ENCODE measurements around the gene STK25. TPM values are rescaled to one million over a fixed set of nuclear protein-coding genes. Genes with fewer than 3 reads are reported as not detected.

The STK25 gene
- total RNA-seq, 1 experiment from 2014 or later = 201 TPM

DNA sequence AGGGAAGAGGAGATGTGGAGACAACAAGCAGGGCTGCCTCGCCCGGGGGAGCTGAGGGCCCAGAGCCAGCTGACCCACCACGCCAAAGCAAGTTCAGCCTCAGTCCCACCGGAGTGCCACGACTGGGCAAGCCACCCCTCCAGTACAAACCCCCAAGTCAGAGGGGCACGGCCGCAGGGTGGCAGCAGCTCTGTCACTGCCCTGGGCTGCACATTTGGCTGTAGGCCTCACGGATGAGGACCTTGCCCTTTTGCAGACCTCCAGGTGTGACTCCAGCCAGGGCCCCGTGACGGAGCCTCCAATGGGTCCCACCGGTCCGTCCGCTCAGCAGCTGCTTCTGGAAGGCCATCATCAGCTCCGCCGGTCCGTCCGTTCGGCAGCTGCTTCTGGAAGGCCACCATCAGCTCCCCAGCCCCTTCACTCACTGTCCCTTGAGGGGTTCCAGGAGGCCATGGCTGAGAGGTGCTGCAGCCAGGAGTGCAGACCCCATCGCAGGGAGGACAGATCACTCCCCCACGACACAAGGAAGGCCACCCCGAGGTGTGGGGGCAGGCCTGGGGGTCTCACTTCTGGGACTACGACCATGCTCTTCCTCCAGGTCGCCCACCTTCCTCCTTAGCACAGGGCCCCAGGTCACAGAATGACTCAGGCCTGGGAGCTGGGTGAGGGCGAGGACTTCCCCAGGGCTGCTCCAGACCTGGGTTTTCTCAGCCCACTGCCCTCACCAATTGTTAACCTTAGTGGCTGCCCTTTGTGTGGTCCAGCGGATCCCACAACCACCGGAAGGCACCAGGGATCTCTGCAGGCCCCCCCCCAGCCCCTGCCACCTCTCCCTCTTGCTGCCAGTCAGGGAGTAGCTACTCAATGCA is 24.6 kb upstream of the STK25 start:
- H3F3A ChIP-seq (ENCODE audit: insufficient read depth, low read depth) = no peaks in the 10 kb centered on the region
- H4K20me1 ChIP-seq (ENCODE audit: insufficient read depth) = no peaks in the 10 kb centered on the region
- H3K4me3 ChIP-seq = no peak overlapping the region
- ChIA-PET CTCF (interaction anchor here (0.6 kb wide), 1 partner anchor 609 kb away, joined by 5 read pairs; no protein-coding TSS in a partner anchor), POLR2A (ENCODE audit: unreplicated experiment) (no interaction called here)
- no peaks in the 10 kb centered on the region for H3K36me3 ChIP-seq (ENCODE audit: low read depth)
- H3K4me2 ChIP-seq = no peak overlapping the region
- no peaks in the 10 kb centered on the region for H3K4me1 ChIP-seq (replicated peaks; ENCODE audit: insufficient read depth)
- intact Hi-C loops (cut with micrococcal nuclease; ENCODE audit: unreplicated experiment) = no loop called here
- H3K79me2 ChIP-seq (ENCODE audit: low read depth) = no peaks in the 10 kb centered on the region
- H2AFZ ChIP-seq = no peak overlapping the region
- H3K27ac ChIP-seq = no peak overlapping the region
- no peaks in the 10 kb centered on the region for H3K9me2 ChIP-seq (ENCODE audit: insufficient read depth)
- no peak for TF ChIP-seq EZH2 (IDR thresholded peaks at IDR 0.05; ENCODE audit: low read depth)
- TF ChIP-seq, protein P1, sequence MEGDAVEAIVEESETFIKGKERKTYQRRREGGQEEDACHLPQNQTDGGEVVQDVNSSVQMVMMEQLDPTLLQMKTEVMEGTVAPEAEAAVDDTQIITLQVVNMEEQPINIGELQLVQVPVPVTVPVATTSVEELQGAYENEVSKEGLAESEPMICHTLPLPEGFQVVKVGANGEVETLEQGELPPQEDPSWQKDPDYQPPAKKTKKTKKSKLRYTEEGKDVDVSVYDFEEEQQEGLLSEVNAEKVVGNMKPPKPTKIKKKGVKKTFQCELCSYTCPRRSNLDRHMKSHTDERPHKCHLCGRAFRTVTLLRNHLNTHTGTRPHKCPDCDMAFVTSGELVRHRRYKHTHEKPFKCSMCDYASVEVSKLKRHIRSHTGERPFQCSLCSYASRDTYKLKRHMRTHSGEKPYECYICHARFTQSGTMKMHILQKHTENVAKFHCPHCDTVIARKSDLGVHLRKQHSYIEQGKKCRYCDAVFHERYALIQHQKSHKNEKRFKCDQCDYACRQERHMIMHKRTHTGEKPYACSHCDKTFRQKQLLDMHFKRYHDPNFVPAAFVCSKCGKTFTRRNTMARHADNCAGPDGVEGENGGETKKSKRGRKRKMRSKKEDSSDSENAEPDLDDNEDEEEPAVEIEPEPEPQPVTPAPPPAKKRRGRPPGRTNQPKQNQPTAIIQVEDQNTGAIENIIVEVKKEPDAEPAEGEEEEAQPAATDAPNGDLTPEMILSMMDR (conservative IDR thresholded peaks at IDR 0.05) = no peak
- no peaks in the 10 kb centered on the region for H3K9me3 ChIP-seq (ENCODE audit: insufficient read depth, low read depth)
- H3K27me3 ChIP-seq (ENCODE audit: insufficient read depth, low read depth) = peaks cover 38% of the 10 kb centered on the region
- BruUV-seq (replicated peaks) = no TSS peak
- no peak for DNase-seq

DNA sequence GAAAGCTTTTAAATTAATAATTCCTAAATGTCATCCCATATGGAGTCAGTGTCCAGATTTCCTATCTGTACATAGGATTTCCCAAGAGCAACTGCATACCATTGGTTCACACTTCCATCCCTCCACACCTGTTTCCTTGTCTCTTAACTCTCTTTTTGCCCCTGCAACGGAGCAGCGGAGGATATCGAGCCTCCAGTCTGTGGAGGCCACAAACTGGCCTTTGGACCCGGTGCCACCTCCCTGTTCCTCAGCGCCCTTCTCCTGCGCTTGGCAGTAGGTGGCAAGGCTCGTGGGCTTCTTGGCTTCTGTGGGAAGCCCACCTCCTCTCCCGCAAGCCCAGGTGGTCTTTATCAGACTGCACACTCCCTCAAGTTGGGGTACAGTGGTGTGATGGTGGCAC is 23.8 kb upstream of the STK25 start:
- H4K20me1 ChIP-seq (ENCODE audit: insufficient read depth) = no peaks in the 10 kb centered on the region
- no peaks in the 10 kb centered on the region for H3K79me2 ChIP-seq (ENCODE audit: low read depth)
- intact Hi-C loops (cut with micrococcal nuclease; ENCODE audit: unreplicated experiment) = no loop called here
- H3K27me3 ChIP-seq (ENCODE audit: insufficient read depth, low read depth) = peaks cover 38% of the 10 kb centered on the region
- no peaks in the 10 kb centered on the region for H3K36me3 ChIP-seq (ENCODE audit: low read depth)
- H3F3A ChIP-seq (ENCODE audit: insufficient read depth, low read depth) = no peaks in the 10 kb centered on the region
- DNase-seq = no peak
- no peak overlapping the region for H3K4me3 ChIP-seq
- ChIA-PET POLR2A (ENCODE audit: unreplicated experiment) (interaction anchor here (0.8 kb wide), 1 partner anchor 8 kb away, joined by 5 read pairs; no protein-coding TSS in a partner anchor), CTCF (no interaction called here)
- H3K4me2 ChIP-seq = no peak overlapping the region
- H3K9me3 ChIP-seq (ENCODE audit: insufficient read depth, low read depth) = no peaks in the 10 kb centered on the region
- no peak for TF ChIP-seq EZH2 (IDR thresholded peaks at IDR 0.05; ENCODE audit: low read depth)
- TF ChIP-seq, protein P1 (conservative IDR thresholded peaks at IDR 0.05) = no peak
- H2AFZ ChIP-seq = no peak overlapping the region
- H3K27ac ChIP-seq = no peak overlapping the region
- no peaks in the 10 kb centered on the region for H3K4me1 ChIP-seq (replicated peaks; ENCODE audit: insufficient read depth)
- BruUV-seq (replicated peaks) = no TSS peak
- no peaks in the 10 kb centered on the region for H3K9me2 ChIP-seq (ENCODE audit: insufficient read depth)

- H3K4me3 ChIP-seq = no peak overlapping the region
- CTCF ChIA-PET = no interaction called here
- H3F3A ChIP-seq (ENCODE audit: insufficient read depth, low read depth) = no peaks in the 10 kb centered on the region
- H3K4me2 ChIP-seq = no peak overlapping the region
- no peaks in the 10 kb centered on the region for H3K36me3 ChIP-seq (ENCODE audit: low read depth)
- TF ChIP-seq, protein P1 (conservative IDR thresholded peaks at IDR 0.05) = no peak
- TF ChIP-seq EZH2 (IDR thresholded peaks at IDR 0.05; ENCODE audit: low read depth) = no peak
- POLR2A ChIA-PET (ENCODE audit: unreplicated experiment) = interaction anchor here (0.8 kb wide), 1 partner anchor 9 kb away, joined by 5 read pairs; no protein-coding TSS in a partner anchor
- no peaks in the 10 kb centered on the region for H3K79me2 ChIP-seq (ENCODE audit: low read depth)
- no peaks in the 10 kb centered on the region for H3K9me2 ChIP-seq (ENCODE audit: insufficient read depth)
- no TSS peak for BruUV-seq (replicated peaks)
- H4K20me1 ChIP-seq (ENCODE audit: insufficient read depth) = no peaks in the 10 kb centered on the region
- intact Hi-C loops (cut with micrococcal nuclease; ENCODE audit: unreplicated experiment) = no loop called here
- no peaks in the 10 kb centered on the region for H3K9me3 ChIP-seq (ENCODE audit: insufficient read depth, low read depth)
- no peaks in the 10 kb centered on the region for H3K4me1 ChIP-seq (replicated peaks; ENCODE audit: insufficient read depth)
- no peak overlapping the region for H2AFZ ChIP-seq
- peaks cover 44% of the 10 kb centered on the region for H3K27me3 ChIP-seq (ENCODE audit: insufficient read depth, low read depth)
- no peak for DNase-seq
- no peak overlapping the region for H3K27ac ChIP-seq
Measured at GRCh38 chr2:241531161-241531722, 22.9 kb upstream of the STK25 start.
